ENCODE measurements around the gene BTK. TPM values are rescaled to one million over a fixed set of nuclear protein-coding genes. Genes with fewer than 3 reads are reported as not detected.

The BTK gene
- total and polyA plus RNA-seq, 8 donors: 0.43 to 5.6 (median 0.97) TPM

DNA sequence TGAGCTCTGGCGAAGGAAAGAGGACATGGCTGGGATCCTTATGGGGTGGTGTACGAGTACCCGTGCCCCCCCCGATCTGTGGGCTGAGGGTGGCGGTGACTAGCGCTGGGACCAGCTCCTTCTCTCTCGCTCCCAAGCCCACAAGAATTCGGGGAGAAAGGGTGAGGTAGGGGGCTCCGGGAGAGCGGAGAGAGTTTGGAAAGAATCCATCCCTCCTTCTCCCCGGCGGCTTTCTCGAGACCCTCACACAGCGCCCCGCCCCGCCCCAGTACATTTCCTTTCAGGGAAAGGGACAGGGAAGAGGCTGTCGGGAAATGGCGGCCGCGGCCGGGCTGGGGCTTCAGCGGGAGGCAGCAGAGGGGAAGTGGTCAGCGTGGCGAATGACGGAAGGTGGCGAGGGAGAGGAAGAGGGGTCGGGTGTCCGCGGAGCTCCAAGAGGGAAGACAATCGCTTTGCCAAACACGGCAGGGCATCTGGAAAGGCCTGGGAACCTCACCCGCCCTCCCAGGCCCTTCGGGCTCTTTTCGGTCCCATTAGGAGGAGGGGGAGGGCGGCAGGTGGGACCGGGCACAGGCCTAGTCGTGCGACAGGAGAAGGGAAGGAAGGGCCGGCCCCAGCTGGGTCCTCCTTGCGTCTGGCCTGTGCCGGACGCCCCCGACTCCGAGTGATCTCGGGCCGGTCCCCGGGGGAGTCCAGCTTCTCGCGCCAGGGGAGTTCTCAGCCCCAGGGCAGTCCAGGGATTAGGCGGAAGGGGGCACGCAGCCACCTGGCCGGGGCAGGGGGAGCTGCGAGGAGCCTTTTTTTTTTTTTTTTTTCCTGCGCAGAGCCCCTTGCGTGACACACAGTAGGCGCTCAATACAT lies 32.2 kb upstream of the BTK start:
- TF ChIP-seq, protein P1, sequence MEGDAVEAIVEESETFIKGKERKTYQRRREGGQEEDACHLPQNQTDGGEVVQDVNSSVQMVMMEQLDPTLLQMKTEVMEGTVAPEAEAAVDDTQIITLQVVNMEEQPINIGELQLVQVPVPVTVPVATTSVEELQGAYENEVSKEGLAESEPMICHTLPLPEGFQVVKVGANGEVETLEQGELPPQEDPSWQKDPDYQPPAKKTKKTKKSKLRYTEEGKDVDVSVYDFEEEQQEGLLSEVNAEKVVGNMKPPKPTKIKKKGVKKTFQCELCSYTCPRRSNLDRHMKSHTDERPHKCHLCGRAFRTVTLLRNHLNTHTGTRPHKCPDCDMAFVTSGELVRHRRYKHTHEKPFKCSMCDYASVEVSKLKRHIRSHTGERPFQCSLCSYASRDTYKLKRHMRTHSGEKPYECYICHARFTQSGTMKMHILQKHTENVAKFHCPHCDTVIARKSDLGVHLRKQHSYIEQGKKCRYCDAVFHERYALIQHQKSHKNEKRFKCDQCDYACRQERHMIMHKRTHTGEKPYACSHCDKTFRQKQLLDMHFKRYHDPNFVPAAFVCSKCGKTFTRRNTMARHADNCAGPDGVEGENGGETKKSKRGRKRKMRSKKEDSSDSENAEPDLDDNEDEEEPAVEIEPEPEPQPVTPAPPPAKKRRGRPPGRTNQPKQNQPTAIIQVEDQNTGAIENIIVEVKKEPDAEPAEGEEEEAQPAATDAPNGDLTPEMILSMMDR (IDR thresholded peaks at IDR 0.05): no peak
- no peaks in the 10 kb centered on the region for H3K36me3 ChIP-seq
- ATAC-seq (peak; percentile 76 to 85 (median 78)), FAIRE-seq (no peak), DNase-seq (peak; percentile 35 to 81 (median 58))
- 0 to 17% methylated on average over 51 to 56 of the region's 56 CpGs for WGBS, 2 donors
- H3K27ac ChIP-seq: peak overlapping the region; percentile 67 to 90 (median 83)
- H3K27me3 ChIP-seq: no peaks in the 10 kb centered on the region
- peak overlapping the region; percentile 5 to 49 (median 33) for H3K4me3 ChIP-seq
- no peaks in the 10 kb centered on the region for H3K9me3 ChIP-seq
- intact Hi-C loops (cut with DNase I): no loop called here
- H3K4me1 ChIP-seq: peaks cover 0 to 3% (median 0%) of the 10 kb centered on the region in 3 donors

GRCh38 chrX:101417190-101417589 lies 31.2 kb upstream of the BTK start:
- no peak overlapping the region for H3K27ac ChIP-seq
- DNase-seq (no peak), ATAC-seq (no peak), FAIRE-seq (no peak)
- no peaks in the 10 kb centered on the region for H3K36me3 ChIP-seq
- intact Hi-C loops (cut with DNase I): no loop called here
- no peaks in the 10 kb centered on the region for H3K9me3 ChIP-seq
- peaks cover 0 to 3% (median 0%) of the 10 kb centered on the region in 3 donors for H3K4me1 ChIP-seq
- no peaks in the 10 kb centered on the region for H3K27me3 ChIP-seq
- TF ChIP-seq, protein P1 (IDR thresholded peaks at IDR 0.05): no peak
- H3K4me3 ChIP-seq: no peak overlapping the region
- WGBS, 2 donors: 67% methylated on average over 4 of the region's 4 CpGs

DNA sequence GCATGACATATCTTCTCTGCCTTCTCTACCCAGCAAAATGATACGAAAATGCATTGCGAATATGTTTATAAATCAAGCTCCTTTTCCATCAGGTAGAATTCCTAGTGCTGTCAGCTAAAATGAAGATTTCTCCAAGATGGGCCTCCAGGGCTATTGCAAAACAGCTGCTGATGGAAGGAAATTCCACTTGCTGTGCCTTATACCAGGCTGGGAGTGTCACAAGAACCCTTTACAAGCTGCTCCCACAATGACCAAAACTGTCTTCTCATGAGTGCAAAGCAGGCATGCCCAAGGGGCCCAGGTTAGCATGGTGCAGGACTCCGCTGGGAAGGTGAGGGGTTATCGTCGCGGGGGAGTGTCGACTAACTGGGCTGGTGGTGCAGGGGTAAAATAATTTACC lies 30.7 kb upstream of the BTK start:
- TF ChIP-seq, protein P1 (IDR thresholded peaks at IDR 0.05): no peak
- WGBS, 2 donors: 75 to 91% methylated on average over 7 of the region's 7 CpGs
- H3K9me3 ChIP-seq: no peaks in the 10 kb centered on the region
- no peaks in the 10 kb centered on the region for H3K36me3 ChIP-seq
- FAIRE-seq (no peak), ATAC-seq (no peak), DNase-seq (no peak)
- no peak overlapping the region for H3K27ac ChIP-seq
- intact Hi-C loops (cut with DNase I): no loop called here
- H3K27me3 ChIP-seq: no peaks in the 10 kb centered on the region
- peaks cover 0 to 3% (median 0%) of the 10 kb centered on the region in 3 donors for H3K4me1 ChIP-seq
- H3K4me3 ChIP-seq: no peak overlapping the region

GRCh38 chrX:101415180-101416145 lies 29.5 kb upstream of the BTK start:
- Histone ChIP-seq H3K4me3 (no peak overlapping the region), H3K36me3 (no peaks in the 10 kb centered on the region), H3K27me3 (no peaks in the 10 kb centered on the region), H3K4me1 (peaks cover 0 to 3% (median 0%) of the 10 kb centered on the region in 3 donors), H3K9me3 (no peaks in the 10 kb centered on the region), H3K27ac (peak overlapping the region in 2 of 4 donors; percentile 56 to 74)
- peak in 1 of 6 donors; percentile 30 for DNase-seq
- intact Hi-C loops (cut with DNase I): no loop called here
- TF ChIP-seq, protein P1 (IDR thresholded peaks at IDR 0.05): peak; percentile 66 to 85 (median 78)
- peak; percentile 38 to 76 (median 64) for ATAC-seq
- 34 to 38% methylated on average over 12 of the region's 12 CpGs for WGBS, 2 donors
- no peak for FAIRE-seq
